T47D (cell line): ENCODE data around the gene PHOSPHO1.

Experiments
- DNase-seq, 2 experiments: peaks; one replicate each; pipeline versions ENCODE4 v3.0.0 to v3.0.0-alpha.2; 2011 to 2012; ENCODE audit warnings: low read depth in 1 of 2, low spot score in 1 of 2
- JUND ChIP-seq: IDR thresholded peaks from 2 replicates; pipeline ENCODE4 v1.6.1; 2012; ENCODE audit warnings: low read depth
- in situ Hi-C: cut with HindIII; loops from 2 replicates; pipeline ENCODE4 v1.10.0; 2016; ENCODE audit warnings: low sequenced_read_pairs, low pct_unique_long_range_greater_than_20kb

PHOSPHO1 gene

DNA sequence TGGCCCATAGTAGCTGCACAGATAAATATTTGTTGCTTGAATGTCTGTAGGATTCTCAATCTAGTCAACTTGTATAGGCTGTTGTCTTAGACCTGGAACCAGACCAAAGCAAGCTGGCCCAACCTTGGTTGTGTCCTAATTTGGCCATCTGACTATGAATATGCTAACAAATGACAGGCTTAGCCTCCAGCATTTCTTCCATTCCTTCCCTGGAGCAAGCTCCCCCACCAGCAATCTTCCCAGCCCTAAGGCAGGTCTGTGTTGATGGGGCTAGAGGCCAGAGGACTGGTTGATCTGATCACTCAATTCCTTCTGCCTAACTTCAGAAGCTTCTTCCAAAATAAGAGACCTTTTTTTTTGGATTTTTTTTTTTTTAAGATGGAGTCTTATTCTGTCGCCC, 9.4 kb upstream of the PHOSPHO1 start:
- TF ChIP-seq JUND = no peak
- in situ Hi-C loops = no loop called here
- DNase-seq = no peak

DNA sequence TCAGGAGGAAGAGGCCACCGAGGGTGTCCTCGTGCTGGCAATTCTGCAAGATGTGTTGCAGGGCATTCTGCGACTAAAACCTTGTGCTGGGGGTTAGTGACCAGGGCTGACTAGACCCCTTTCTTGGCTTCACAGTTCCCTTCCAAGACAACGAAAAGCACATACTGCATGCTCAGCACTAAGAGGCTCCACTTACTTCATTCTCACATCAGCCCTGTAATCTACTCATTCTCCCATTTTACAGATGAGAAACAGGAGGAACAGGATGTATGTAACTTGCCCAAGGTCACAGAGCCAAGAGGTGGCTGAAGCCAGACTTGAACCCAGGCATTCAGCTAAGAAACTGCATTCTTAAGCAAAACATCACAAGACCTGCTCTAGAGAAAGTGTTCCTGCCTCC, 5.3 kb upstream of the PHOSPHO1 start:
- in situ Hi-C loops = no loop called here
- no peak for DNase-seq
- TF ChIP-seq JUND = no peak

DNA sequence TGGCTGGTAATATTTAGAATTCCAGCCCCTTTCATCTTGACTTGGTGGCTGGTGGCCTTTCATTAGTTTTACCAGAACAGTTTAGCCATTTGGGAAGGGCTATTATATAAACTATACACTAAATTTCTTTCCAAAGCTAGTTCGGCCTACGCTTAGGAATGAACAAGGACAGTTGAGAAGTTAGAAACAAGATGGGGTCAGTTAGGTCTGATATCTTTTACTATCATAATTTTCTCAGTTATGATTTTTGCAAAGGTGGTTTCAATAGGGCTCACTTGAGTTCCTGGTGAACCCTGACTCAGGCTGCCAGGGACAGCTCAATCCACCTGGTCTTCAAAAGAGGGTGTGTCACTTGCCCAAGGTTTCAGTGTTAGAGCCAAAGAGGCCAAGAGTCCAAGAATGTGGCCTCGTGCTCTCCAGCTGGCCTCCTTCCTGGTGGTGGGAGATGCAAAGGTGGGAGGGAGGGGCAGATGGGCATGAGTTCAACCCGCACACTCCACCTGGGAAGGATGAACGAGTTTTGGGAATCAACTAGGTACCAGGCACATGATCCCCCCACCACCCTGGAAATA, 4.0 kb upstream of the PHOSPHO1 start:
- TF ChIP-seq JUND = no peak
- no peak for DNase-seq
- in situ Hi-C loops = no loop called here

DNA sequence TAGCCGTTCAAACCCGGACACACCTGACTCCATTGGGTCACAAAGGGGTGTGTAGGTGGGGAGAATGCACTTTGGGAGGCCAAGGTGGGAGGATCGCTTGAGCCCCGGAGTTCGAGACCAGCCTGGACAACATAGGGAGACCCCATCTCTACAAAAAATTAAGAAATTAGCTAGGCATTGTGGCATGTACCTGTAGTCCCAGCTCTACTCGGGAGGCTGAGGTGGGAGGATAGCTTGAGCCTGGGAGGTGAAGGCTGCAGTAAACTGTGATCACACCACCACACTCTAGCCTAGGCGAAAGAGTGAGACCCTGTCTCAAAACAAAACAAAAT, 942 bp upstream of the PHOSPHO1 start:
- no peak for TF ChIP-seq JUND
- DNase-seq = no peak
- in situ Hi-C loops = no loop called here

DNA sequence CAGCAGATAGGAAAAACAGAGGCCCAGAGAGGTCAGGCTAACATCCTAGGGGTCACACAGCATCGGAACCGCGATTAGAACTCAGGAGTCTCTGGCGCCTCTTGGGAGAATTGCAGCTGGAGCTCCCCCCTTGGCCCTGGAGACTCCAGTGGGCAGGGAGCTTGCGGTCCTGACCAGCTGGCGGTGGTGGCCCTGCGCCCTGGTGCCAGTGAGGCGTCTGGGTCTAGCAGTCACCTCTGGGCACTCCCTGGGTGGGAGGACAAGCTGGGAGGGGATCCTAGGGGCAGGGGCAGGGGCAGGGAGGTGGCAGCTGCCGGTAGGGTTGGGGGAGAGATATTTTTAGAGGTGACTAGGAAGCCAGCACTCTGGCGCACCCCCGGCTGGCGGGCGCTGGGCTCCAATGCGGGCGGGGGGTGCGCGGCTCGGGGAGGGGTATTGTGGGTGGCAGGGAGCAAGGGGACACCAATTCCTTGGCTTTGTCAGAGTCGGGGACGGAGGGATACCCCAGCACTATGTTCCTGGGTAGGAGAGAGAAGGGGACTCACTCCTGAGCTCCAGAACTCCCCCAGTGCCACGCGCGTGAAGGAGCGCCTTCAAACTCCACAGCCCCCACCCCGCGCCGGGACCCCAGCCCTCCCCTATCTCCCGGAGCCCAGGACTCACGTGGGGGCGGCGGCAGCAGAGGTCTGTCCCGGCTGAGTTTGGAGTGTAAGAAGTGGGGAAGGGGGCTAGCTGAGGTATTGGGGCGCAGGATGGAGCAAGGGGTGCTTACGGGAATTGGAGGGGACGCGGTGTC, 584 bp downstream of the PHOSPHO1 start:
- TF ChIP-seq JUND = no peak
- DNase-seq = no peak
- in situ Hi-C loops = no loop called here

DNA sequence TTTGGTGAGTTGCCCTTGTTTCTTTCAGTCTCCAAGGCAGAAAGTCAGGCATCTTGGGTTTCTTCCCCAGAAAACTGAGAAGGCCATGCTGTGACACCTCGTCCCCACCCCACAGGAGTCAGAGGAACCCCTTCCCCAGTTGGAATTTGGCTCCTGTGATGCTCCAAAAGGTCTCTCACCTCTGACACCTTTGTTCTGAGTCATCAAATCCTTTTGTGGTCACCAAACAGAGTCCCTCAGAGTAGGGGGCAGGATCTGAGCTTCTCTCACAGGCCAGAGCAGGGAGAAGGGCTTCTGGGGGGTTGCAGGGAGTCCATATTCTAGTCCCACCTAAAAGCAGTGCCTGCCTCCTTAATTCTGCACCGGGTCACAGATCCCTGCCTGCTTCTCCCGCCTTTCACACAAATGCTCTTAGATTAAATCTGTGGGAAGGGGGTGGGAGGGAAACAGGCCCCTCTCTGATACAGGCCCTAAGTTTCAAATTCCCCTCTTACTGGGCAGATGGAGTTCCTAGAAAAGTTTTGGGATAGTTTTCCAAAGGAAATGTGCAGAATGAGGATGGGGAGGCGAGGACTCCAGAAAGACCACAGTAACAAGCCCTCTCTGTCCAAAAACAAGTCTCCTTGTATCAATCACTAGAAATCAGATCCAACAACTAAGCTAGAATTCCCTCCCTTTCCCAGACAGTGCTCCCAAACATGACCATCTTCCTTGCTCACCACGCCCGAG, 1.3 kb downstream of the PHOSPHO1 start:
- no peak for DNase-seq
- in situ Hi-C loops = no loop called here
- no peak for TF ChIP-seq JUND

DNA sequence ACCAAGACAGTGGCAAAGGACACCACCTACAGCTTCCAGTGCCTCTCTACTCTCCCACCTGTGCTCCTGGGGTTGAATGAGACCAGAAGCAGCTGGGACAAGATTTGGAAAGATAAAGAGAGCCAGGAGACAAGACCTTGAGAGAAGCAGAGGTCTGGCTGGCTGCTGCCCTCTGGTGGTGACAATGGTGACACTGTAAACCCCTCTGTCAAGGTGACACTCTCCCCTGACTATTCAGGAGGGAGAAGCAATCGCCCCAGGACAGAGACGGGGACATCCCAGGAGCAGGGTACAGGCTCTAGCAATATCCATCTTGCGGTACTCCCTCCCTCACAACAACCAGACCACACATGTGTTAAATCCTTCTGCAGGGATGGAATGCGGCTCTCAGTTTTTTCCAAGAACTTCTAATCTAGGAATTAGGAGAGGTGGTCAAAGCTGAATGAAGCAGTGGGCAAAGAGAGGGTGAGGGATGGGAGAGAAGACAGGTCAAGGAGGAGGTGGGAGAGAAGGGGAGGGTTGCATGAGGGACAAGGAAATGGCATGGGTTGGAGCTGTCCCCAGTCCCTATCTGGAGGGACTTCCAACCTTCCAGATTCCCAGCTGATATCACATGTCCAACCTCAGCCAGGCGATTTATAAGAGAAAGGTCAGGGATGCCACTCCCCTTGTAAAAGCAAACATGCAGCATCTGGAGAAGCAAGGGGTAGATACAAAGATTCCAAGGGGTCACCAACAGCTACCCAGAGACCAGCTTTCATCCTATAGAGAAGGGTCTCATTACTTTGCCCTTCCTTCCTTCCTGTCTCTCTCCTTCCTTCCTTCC, 2.9 kb downstream of the PHOSPHO1 start:
- in situ Hi-C loops = no loop called here
- TF ChIP-seq JUND = no peak
- peak; percentile 86 to 96 for DNase-seq

DNA sequence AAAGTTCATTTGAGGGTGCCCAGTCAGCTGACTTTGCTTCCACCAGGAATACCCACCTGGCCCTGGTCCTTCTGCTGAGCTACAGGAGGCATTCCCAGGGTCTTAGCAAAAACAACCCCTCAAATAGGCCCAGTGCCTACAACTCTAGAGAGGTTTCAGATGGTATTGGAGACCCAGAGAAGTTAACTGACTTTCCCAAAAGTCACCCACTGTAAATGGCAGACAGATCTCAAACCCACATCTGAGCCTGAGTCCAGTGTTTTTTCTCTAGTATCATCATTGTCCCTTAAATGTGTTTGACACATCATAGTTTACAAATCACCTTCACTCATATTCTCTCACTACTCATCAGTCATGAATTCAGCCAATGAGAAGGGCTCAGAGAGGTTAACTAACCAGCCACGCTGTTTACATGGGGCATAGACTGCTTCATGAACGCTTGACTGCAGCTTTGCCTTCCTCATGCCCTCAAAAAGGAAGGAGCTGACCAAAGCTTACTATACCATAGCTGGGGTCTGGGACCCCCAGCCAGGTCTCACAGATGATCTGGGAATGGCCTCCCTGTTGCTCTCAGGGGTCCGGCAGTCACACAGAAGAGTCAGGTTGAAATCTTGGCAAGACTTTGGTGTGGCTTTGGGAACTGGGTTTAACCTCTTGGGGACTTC, 3.7 kb downstream of the PHOSPHO1 start:
- DNase-seq = no peak
- no peak for TF ChIP-seq JUND
- in situ Hi-C loops = no loop called here

DNA sequence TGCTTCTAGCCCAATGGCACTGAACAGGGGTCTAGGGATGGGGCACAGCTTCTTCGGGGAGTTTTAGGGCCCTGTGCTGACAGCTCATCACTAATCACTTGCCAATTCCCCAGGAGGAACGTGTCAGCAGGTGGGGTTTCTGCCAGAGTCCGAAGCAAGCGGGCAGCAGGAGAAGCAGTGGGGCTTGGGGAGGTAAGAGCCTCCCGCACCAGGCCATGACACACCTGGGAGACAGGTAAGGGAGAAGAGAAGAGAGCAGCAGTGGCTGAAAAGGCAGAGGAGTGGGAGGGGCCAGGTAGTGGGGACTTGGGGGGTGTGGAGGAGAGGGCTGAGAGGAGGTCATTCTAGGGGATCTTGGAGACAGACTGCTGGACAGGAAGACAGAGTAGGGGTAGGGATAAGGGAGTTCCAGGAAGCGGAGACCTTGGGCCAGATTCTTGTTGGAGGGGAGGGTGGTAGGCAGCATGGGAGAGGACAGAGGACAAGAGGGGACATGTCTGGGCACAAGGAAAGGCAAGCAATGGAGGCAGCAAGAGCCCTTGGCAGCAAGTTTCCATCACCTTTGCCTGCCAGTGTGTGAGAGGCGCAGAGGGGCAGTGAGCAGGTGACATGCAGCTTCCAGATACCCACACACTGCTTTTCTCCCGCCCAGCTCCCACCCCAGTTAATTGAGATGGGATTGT, 4.9 kb downstream of the PHOSPHO1 start:
- in situ Hi-C loops = no loop called here
- no peak for TF ChIP-seq JUND
- no peak for DNase-seq

DNA sequence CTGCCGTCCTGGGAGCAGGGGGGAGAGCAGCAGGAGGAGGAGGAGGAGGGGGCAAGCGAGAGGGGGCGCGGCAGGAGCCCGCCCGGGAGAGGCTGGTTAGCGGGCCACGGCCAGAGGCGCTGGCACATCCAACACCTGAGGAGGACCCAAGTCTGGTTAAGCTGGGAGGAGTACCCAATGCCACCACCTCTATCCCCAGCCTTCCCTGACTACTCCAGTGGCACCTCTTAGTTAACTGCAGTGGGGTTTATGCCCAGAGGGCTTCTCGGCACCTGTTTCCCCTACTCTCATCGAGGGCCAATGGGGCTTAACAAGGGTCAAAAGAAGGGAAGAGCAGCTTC, 5.6 kb downstream of the PHOSPHO1 start:
- in situ Hi-C loops = no loop called here
- DNase-seq = no peak
- no peak for TF ChIP-seq JUND

DNA sequence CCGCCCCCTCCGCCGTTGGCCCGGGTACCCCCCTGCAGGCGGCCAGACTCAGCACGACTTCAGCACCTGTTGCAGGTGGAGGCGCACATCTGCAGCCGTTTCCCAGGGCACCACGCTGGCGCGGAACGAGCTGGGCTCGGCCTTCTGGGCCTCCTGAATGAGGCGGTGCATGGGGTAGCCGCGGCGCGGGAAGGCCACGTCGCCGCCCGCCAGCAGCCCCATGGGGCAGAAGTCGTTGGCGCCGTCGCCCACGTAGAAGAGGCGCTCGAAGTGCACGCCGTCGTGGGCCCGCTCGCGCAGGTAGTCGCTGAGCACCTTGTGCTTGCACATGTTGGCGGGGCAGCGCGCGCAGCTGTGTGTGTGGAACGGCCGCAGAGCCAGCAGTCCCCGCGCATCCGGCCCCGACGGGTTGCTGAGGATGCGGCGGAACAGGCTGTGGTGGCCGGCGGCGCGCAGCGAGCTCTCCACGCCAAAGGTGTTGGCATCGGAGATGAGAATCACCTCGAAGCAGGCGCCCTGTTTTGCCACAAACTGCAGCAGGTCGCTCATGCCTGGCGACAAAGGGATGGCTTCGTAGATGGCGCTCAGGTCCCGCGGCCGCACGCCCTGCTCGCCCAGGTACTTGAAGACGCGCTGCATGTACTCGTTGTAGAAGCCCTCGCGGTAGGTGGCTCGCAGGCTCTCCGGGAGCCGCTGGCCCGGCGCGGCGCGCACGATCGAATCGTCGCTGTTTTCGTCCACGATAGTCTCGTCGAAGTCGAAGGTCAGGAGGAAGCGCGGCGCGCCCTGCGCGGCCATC, 6.2 kb downstream of the PHOSPHO1 start:
- TF ChIP-seq JUND = no peak
- in situ Hi-C loops = no loop called here
- DNase-seq = no peak
